Fibroblast of the aortic adventitia (primary cell): Measurements from ENCODE around the gene EPB41L2. TPM values are rescaled to one million over a fixed set of nuclear protein-coding genes. Genes with fewer than 3 reads are reported as not detected.

Source experiments
- DNase-seq: peaks from one replicate; pipeline ENCODE4 v3.0.0-alpha.2; 2010; ENCODE audit warnings: low read depth
- H3K4me3 ChIP-seq: 2 replicates; pipeline ENCODE4 v1.5.1; 2011; ENCODE audit warnings: low read depth, mild to moderate bottlenecking, control low read depth, low read length, moderate library complexity
- total RNA-seq: library from RNA; depleted of rRNA; stranded (reverse); fragments of >200 nt; gene quantifications from 2 replicates; pipeline ENCODE4 v1.2.3, GENCODE V29; 2012; ENCODE audit warnings: low replicate concordance
- TF ChIP-seq, protein P1 (sequence below): IDR thresholded peaks from 2 replicates; pipeline ENCODE4 v1.5.1; 2011; ENCODE audit warnings: mild to moderate bottlenecking, low read length, control low read depth, inconsistent platforms; ENCODE audit not compliant: insufficient read depth

EPB41L2 gene
- total RNA-seq, 1 donor: 117 TPM

DNA sequence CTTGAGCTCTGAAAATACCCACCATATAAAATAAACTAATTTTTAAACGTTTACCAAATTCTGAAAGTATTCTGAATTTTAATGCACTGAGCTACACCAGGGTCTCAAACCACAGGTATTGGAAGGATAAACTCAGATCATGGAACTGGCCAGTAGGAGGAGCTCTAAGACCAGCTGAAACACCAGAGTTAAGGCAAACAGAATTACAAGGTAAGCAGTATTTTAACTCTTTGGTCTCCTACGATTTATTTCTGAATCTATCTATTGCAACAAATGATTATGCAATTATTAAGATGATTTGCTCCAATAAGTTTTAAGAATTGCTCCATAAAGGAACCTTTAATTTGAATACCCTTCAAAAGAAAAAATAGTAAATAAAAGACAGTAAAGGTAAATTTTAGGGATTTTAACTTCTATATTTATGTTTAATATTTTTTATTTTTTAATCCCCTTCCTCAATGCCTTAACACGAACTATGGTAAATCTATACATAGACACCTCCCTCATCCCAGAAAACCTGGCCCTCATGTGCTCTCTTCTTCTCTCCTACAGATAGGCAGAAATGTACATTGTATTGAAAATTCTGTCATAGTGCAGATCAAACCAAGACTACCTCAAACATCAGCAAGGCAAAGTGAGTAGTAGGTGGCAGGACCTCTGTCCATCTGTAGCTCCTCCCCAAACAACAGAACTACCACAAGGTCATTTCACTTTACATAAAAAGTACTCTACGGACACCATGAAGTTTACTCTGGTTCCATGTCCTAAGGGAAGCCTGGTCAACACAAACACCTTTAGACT, 177.5 kb downstream of the EPB41L2 start:
- TF ChIP-seq, protein P1, sequence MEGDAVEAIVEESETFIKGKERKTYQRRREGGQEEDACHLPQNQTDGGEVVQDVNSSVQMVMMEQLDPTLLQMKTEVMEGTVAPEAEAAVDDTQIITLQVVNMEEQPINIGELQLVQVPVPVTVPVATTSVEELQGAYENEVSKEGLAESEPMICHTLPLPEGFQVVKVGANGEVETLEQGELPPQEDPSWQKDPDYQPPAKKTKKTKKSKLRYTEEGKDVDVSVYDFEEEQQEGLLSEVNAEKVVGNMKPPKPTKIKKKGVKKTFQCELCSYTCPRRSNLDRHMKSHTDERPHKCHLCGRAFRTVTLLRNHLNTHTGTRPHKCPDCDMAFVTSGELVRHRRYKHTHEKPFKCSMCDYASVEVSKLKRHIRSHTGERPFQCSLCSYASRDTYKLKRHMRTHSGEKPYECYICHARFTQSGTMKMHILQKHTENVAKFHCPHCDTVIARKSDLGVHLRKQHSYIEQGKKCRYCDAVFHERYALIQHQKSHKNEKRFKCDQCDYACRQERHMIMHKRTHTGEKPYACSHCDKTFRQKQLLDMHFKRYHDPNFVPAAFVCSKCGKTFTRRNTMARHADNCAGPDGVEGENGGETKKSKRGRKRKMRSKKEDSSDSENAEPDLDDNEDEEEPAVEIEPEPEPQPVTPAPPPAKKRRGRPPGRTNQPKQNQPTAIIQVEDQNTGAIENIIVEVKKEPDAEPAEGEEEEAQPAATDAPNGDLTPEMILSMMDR: peak; percentile 82
- no peak overlapping the region for H3K4me3 ChIP-seq
- peak; percentile 90 for DNase-seq

DNA sequence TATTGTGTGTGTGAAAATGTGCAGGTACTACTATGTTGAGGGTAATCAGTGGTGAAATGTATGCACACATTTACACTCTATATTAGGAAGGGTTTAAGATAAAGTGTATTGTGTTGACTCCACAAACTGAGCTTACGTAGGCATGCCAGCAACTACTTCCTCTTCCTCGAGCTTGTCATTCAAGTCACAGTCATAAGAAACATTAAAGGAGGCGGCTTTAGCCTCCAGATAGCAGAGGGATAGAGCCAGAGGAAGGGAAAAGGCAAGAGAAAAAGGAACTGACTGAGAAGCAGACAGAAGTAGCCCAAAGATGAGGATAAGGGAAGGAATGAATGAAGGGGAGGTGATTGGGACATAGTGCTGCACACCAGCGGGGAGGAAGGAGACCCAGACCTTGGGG, 180.7 kb downstream of the EPB41L2 start:
- no peak overlapping the region for H3K4me3 ChIP-seq
- DNase-seq: no peak
- TF ChIP-seq, protein P1: no peak

DNA sequence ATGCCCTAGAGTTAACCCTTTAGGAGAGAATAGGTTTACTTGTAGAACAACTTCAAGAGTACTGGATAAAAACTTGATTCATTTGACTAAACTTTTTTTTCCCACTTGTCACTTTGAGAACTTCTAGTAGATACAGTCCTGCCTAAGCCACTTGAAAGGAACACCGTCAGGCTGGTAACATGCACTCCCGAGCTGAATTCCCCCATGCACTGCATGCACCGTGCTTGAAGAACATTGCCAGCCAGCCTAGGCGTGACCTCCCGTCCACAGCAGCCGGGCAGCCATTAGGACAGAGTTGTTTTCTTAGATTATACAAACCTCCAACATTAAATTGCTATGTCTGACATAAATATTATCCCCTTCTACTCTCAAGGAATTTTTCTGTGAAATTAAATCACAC, 183.2 kb downstream of the EPB41L2 start:
- DNase-seq: no peak
- no peak overlapping the region for H3K4me3 ChIP-seq
- TF ChIP-seq, protein P1: no peak

DNA sequence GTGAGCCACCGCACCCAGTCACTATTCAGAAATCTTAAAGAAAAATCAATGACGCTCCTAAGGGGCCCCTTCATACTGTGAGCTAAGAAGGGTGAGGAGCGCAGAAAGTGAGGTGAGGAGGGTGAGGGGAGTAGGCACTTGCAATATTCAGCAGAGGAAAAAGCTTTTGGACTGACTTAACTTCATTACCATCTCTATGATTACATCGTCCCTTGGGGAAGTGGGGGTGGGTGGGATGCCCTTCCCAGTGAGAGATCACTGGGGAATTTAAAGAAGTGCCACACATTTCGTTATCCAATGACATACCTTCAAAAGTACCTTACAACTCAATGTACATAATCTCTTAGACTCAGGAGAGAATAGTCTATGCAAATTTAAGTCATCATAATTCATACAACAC, 189.3 kb downstream of the EPB41L2 start:
- TF ChIP-seq, protein P1: no peak
- no peak for DNase-seq
- H3K4me3 ChIP-seq: no peak overlapping the region

DNA sequence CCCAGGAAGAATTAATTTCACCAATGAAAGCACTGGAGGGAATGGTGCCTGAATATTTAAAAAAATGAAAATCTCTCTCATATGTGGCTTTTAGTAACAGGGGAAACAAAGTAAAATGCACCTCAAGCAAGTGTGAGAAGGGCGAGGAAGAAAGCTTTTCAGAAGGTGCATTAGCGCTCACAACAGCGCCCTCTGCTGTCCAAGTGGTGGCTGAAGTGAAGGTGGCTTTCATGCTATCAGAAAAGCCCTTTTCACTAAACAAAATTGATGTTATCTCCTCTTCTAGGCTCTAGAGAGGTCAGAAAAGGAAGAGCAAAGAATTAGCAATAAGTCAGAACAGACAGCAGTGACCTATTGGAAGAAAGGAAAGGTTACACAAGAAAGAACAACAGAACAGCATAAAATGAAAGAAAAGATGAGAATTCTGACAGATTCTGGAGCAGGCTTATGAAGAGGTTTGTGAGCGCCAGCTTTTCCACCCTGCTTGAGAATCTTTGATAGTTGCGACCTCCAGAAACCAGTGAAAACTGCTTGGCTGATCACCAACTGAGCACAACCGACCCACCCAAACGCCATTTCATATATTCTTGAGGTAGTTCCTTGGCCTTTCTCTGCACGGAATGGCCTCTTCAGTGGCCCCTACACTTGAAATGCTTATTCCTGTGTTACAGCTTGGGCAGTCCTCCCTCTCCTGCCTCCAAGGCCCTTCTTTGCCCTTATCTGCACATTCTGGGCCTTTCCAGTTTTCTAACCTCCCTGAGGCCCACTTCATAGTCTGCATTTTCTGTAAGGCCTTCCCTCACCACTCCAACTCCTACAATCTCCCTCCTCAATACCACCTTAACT, 190.6 kb downstream of the EPB41L2 start:
- peak; percentile 69 for DNase-seq
- H3K4me3 ChIP-seq: no peak overlapping the region
- TF ChIP-seq, protein P1: peak; percentile 96

DNA sequence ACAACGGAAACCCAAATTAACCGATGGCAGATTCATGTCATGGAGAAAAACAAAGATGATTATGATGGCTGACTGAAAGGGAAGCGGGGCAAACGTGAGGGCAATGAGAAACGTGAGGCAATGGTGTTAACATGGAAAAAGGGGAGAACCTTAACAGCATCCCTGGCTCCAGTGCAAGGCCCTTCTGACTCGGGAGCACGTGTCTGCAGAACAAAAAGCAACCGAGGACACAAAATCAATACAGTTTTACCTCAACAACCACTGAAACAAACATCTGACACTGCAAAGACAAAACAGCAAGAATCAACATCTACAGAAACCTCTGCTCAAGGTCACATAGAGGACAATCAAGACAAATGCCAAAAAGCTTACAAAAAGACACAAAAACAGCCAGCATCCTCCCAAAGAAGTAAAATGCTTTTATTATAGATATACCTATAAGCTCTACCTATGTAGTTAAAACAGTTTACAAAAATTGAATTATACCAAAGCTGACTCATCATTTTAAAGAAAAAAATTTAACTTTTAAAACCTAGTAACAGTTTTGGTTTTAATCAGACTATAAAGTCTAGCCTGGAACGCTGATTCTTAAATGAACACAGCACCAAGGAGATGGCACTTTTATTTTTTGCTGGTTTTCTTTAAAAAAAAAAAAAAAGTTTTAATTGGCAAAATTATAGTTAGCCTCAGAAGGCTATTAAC, 192.7 kb downstream of the EPB41L2 start:
- H3K4me3 ChIP-seq: no peak overlapping the region
- TF ChIP-seq, protein P1: no peak
- DNase-seq: no peak
